ENCODE data around the gene ADRB2. TPM values are rescaled to one million over a fixed set of nuclear protein-coding genes. Genes with fewer than 3 reads are reported as not detected.

The ADRB2 gene
- total RNA-seq, 2 experiments from 2014 or later, result 4.4 to 16.8 TPM

DNA sequence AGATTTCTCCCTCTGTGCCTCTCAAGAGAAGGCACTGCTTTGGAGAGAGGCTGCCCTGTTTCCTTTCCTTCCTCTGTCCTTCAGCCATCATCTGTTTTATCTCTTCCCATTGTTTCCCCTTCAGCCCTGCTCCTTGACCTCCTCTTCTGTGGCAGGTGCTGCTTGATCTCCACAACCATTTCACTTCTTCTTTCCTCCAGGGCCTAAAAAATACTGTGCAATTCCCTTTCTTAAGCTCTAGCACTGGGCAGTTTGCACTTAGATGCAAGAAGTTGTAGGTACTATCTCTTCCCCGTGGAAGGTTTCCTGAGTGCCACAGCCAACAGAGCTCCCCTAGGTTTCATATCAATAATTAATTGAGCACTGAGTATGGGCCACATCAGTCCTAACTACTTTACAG is 8.8 kb upstream of the ADRB2 start:
- H3K27ac ChIP-seq (ENCODE audit: low read depth, low read length, poor library complexity, severe bottlenecking), result peak overlapping the region; percentile 74
- no peaks in the 10 kb centered on the region for H3K79me2 ChIP-seq (ENCODE audit: insufficient read depth, low read depth, low read length)
- H3K9me2 ChIP-seq (ENCODE audit: insufficient read depth, low read length), result no peaks in the 10 kb centered on the region
- no peaks in the 10 kb centered on the region for H4K20me1 ChIP-seq (ENCODE audit: insufficient read depth, low read length)
- H3K4me3 ChIP-seq (ENCODE audit: low read depth, low read length, poor library complexity, severe bottlenecking), result peak overlapping the region; percentile 33
- H3K9me3 ChIP-seq (ENCODE audit: low read length), result no peaks in the 10 kb centered on the region
- H3K4me2 ChIP-seq (ENCODE audit: low read length), result peak overlapping the region; percentile 77
- TF ChIP-seq EZH2phosphoT487 (IDR thresholded peaks at IDR 0.05; ENCODE audit: borderline replicate concordance, low read depth, low read length), result no peak
- TF ChIP-seq, protein P1, sequence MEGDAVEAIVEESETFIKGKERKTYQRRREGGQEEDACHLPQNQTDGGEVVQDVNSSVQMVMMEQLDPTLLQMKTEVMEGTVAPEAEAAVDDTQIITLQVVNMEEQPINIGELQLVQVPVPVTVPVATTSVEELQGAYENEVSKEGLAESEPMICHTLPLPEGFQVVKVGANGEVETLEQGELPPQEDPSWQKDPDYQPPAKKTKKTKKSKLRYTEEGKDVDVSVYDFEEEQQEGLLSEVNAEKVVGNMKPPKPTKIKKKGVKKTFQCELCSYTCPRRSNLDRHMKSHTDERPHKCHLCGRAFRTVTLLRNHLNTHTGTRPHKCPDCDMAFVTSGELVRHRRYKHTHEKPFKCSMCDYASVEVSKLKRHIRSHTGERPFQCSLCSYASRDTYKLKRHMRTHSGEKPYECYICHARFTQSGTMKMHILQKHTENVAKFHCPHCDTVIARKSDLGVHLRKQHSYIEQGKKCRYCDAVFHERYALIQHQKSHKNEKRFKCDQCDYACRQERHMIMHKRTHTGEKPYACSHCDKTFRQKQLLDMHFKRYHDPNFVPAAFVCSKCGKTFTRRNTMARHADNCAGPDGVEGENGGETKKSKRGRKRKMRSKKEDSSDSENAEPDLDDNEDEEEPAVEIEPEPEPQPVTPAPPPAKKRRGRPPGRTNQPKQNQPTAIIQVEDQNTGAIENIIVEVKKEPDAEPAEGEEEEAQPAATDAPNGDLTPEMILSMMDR (conservative IDR thresholded peaks at IDR 0.05; ENCODE audit: low read length), result no peak
- peaks cover 50% of the 10 kb centered on the region for H3K4me1 ChIP-seq (ENCODE audit: insufficient read depth, low read length, poor library complexity, severe bottlenecking)
- H3K36me3 ChIP-seq (ENCODE audit: insufficient read depth, low read length), result no peaks in the 10 kb centered on the region
- POLR2A ChIA-PET, result interaction anchor here (0.5 to 1.9 kb wide), 9 partner anchors 8 to 401 kb away, joined by 3 to 8 read pairs (median 4); no protein-coding TSS in a partner anchor
- intact Hi-C loops (cut with micrococcal nuclease; ENCODE audit: unreplicated experiment), result loop anchor here (1.0 kb wide), 1 partner anchor 9 kb away; the partner anchor contains the start of gene ADRB2
- no TSS peak for BruUV-seq (replicated peaks)
- CTCF ChIA-PET (ENCODE audit: unreplicated experiment), result interaction anchor here (0.8 to 1.0 kb wide), 3 partner anchors 11 to 86 kb away, joined by 3 read pairs; no protein-coding TSS in a partner anchor
- DNase-seq (ENCODE audit: low spot score), result no peak
- H2AFZ ChIP-seq (ENCODE audit: low read length), result peak overlapping the region; percentile 67; the same call in 1 of the 2 replicates

DNA sequence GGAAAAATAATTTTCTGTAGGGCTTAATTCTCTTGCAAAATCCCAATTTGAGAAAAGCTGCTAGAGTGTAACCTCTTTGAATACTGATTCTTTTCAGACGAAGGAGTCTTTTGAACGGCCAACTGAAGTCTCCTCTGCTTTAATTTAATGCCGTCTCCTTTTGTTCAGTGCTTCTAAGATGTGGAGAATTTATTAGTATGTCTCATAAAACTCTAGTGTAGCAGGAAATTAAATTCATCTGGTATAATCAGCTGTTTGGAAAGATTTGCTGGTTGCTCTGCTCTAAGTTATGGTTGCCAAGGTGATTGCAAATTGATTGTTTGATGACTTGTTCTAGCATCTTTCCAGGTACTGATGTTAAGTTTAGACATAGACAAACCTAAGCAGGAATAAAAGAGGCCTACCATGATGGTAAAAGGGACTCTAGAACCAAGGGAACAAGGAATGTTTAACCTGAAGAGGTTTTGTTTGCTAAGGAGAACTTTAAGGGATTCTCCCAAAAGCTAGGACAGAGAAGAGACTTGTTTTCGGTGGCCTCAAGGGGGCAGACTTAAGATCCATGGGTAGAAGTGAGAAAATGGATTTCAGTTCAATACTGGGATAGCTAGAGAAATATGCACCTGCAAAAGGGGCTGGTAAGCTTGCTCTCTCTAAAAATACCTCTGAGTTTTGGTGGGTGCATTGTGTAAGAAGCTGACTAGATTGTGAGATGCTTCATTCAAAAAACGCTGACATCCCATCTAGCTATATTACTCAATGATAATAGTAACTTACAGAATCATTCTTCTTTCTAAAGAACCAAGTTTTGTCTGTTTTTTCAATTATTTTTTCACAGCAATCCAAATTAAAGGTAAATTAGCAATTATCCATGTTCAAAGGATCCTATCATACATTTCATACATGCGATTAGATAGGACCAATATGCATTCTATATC is 5.7 kb upstream of the ADRB2 start:
- Histone ChIP-seq H2AFZ (ENCODE audit: low read length) (no peak overlapping the region), H3K27ac (ENCODE audit: low read depth, low read length, poor library complexity, severe bottlenecking) (no peak overlapping the region)
- CTCF ChIA-PET (ENCODE audit: unreplicated experiment), result interaction anchor here (1.2 to 2.3 kb wide), 2 partner anchors 9 to 12 kb away, joined by 8 to 11 read pairs; no protein-coding TSS in a partner anchor

More for the DNA sequence above, 5.7 kb upstream of the ADRB2 start:
- Histone ChIP-seq H3K4me2 (ENCODE audit: low read length) (no peak overlapping the region), H3K9me3 (ENCODE audit: low read length) (no peaks in the 10 kb centered on the region), H3K36me3 (ENCODE audit: insufficient read depth, low read length) (no peaks in the 10 kb centered on the region), H3K9me2 (ENCODE audit: insufficient read depth, low read length) (no peaks in the 10 kb centered on the region), H3K4me1 (ENCODE audit: insufficient read depth, low read length, poor library complexity, severe bottlenecking) (peaks cover 66% of the 10 kb centered on the region), H3K79me2 (ENCODE audit: insufficient read depth, low read depth, low read length) (no peaks in the 10 kb centered on the region), H3K4me3 (ENCODE audit: low read depth, low read length, poor library complexity, severe bottlenecking) (no peak overlapping the region), H4K20me1 (ENCODE audit: insufficient read depth, low read length) (no peaks in the 10 kb centered on the region)
- intact Hi-C loops (cut with micrococcal nuclease; ENCODE audit: unreplicated experiment), result loop anchor here (2.0 kb wide), 1 partner anchor 136 kb away; no protein-coding TSS in a partner anchor
- DNase-seq (ENCODE audit: low spot score), result peak; percentile 44
- POLR2A ChIA-PET, result interaction anchor here (0.7 to 1.9 kb wide), 6 partner anchors 10 to 82 kb away, joined by 3 to 7 read pairs (median 3); no protein-coding TSS in a partner anchor
- no TSS peak for BruUV-seq (replicated peaks)
- TF ChIP-seq, protein P1 (conservative IDR thresholded peaks at IDR 0.05; ENCODE audit: low read length), result peak; percentile 88
- TF ChIP-seq EZH2phosphoT487 (IDR thresholded peaks at IDR 0.05; ENCODE audit: borderline replicate concordance, low read depth, low read length), result no peak
